SK-N-MC (cell line): ENCODE results near the gene ABLIM2.

Source experiments
- DNase-seq: peaks from one replicate; pipeline ENCODE4 v3.0.0-alpha.2; 2011; ENCODE audit warnings: low read depth, low spot score
- H3K27ac ChIP-seq: fragments of 200-600 bp; sonication (generic); 2 replicates; pipeline ENCODE4 v1.5.1; 2016; ENCODE audit warnings: mixed run types
- H3K36me3 ChIP-seq: fragments of 200-600 bp; sonication (generic); 2 replicates; pipeline ENCODE4 v1.6.1; 2017; ENCODE audit warnings: antibody characterized with exemption, low read length, mixed read lengths; ENCODE audit not compliant: insufficient read depth
- H3K4me3 ChIP-seq: fragments of 200-600 bp; sonication (generic); 2 replicates; pipeline ENCODE4 v1.5.1; 2016
- H3K9ac ChIP-seq: fragments of 200-600 bp; sonication (generic); 2 replicates; pipeline ENCODE4 v1.8.0; 2017; ENCODE audit warnings: mixed run types, mixed read lengths; ENCODE audit not compliant: insufficient read length
- H3K9me3 ChIP-seq: fragments of 200-600 bp; sonication (generic); 2 replicates; pipeline ENCODE4 v1.6.1; 2017; ENCODE audit warnings: low read depth, mild to moderate bottlenecking, antibody characterized with exemption, low read length, moderate library complexity, mixed read lengths
- EZH2 ChIP-seq: fragments of 200-600 bp; sonication (generic); IDR thresholded peaks from one replicate; pipeline ENCODE4 v1.6.1; 2017; ENCODE audit warnings: antibody characterized with exemption
- FOXP2 ChIP-seq: optimal IDR thresholded peaks from 2 replicates; pipeline ENCODE3; 2011; ENCODE audit warnings: mild to moderate bottlenecking, moderate library complexity; ENCODE audit not compliant: insufficient read depth; ENCODE audit errors: extremely low read length, control extremely low read depth
- POLR2AphosphoS5 ChIP-seq: IDR thresholded peaks from 2 replicates; pipeline ENCODE4 v1.6.1; 2012; ENCODE audit warnings: mild to moderate bottlenecking, low read depth, low read length, borderline replicate concordance

The ABLIM2 gene

DNA sequence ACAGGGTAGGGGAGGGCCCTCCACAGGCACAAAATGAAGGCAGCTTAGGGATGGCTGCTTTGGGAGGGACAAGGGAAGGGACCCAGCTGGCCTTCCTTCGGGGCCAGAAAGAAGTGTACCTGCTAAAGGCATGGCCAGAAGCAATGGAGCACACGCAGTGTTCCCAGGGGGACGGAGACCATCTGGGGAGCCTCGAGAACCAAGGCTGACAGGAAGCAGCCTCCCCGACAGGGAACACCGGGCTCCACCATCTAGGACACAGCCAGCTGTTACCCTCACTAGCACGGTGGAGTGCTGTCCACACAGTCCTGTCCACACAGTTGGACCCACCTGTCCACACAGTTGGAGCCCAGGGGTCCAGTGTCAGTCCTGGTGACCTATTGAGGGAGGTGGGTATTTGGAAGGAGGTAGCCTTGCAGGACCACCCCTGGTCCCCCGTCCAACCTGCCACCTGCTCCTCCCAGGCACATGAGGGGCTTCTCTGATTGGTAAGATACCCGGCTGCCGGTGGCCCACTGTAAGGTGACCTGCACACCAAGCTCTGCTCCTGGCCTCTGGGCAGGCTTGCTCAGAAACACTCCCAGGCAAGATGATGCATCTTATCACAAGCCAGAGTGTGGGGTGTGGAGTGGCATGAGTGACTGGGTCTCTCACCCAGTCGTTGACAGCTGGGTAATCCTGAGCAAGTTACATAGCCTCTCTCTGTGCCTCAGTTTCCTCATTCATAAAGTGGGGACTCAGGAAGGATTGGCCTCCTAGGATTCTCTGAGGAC lies 198.4 kb downstream of the ABLIM2 start:
- Histone ChIP-seq H3K4me3 (no peak overlapping the region), H3K36me3 (no peaks in the 10 kb centered on the region), H3K9ac (no peak overlapping the region), H3K9me3 (no peaks in the 10 kb centered on the region), H3K27ac (no peak overlapping the region)
- no peak for TF ChIP-seq FOXP2
- no peak for DNase-seq

GRCh38 chr4:7959078-7959477 lies 199.5 kb downstream of the ABLIM2 start:
- no peaks in the 10 kb centered on the region for H3K9me3 ChIP-seq
- H3K36me3 ChIP-seq: no peaks in the 10 kb centered on the region
- no peak overlapping the region for H3K4me3 ChIP-seq
- no peak overlapping the region for H3K9ac ChIP-seq
- DNase-seq: no peak
- no peak for TF ChIP-seq EZH2
- TF ChIP-seq POLR2AphosphoS5: no peak
- TF ChIP-seq FOXP2: no peak
- no peak overlapping the region for H3K27ac ChIP-seq

DNA sequence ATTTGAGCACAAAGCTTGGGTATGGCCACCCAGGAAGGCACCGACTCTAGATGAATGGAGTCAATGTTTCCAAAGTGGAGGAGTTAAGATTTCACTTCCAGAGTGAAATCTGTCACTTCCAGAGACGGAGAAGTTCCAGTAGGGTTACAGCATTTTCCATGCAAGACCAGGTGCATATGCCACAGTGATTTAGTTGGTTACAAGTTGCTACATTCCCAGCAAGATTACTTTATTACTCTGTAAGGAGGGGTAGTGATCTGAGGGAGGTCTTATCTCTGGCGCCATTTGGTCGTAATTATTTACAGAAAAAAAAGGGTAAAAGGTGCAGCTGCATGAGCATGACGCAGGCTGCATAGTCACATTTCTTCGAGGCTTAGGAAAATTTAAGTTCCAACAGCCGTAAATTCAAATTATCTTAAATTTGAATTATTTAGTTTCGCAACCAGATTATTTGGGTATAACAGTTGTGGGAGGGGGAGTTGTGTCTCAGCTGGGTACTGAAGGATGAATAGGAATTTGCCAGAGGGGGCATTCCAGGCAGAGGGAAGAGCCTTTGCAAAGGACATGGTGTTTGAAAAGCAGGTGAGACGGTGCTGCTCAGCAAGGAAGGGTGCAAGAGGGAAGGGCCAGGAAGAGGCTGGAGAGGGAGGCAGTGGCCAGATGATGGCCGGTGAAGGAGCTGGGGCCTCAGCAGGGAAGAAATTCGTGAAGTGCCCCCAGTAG lies 201.5 kb downstream of the ABLIM2 start:
- Histone ChIP-seq H3K27ac (no peak overlapping the region), H3K36me3 (no peaks in the 10 kb centered on the region), H3K9ac (no peak overlapping the region), H3K4me3 (no peak overlapping the region), H3K9me3 (no peaks in the 10 kb centered on the region)
- TF ChIP-seq EZH2: no peak
- TF ChIP-seq FOXP2: no peak
- TF ChIP-seq POLR2AphosphoS5: no peak
- no peak for DNase-seq

- Histone ChIP-seq H3K9me3 (no peaks in the 10 kb centered on the region), H3K4me3 (no peak overlapping the region), H3K27ac (no peak overlapping the region), H3K9ac (no peak overlapping the region), H3K36me3 (no peaks in the 10 kb centered on the region)
- no peak for DNase-seq
- TF ChIP-seq EZH2 (no peak), POLR2AphosphoS5 (no peak), FOXP2 (no peak)
Observed at GRCh38 chr4:7956270-7956808, 202.3 kb downstream of the ABLIM2 start.

- Histone ChIP-seq H3K4me3 (no peak overlapping the region), H3K36me3 (no peaks in the 10 kb centered on the region), H3K9ac (no peak overlapping the region), H3K27ac (no peak overlapping the region), H3K9me3 (no peaks in the 10 kb centered on the region)
- TF ChIP-seq EZH2: no peak
- no peak for TF ChIP-seq POLR2AphosphoS5
- no peak for TF ChIP-seq FOXP2
- DNase-seq: no peak
Observed at GRCh38 chr4:7955393-7955792, 203.2 kb downstream of the ABLIM2 start.

DNA sequence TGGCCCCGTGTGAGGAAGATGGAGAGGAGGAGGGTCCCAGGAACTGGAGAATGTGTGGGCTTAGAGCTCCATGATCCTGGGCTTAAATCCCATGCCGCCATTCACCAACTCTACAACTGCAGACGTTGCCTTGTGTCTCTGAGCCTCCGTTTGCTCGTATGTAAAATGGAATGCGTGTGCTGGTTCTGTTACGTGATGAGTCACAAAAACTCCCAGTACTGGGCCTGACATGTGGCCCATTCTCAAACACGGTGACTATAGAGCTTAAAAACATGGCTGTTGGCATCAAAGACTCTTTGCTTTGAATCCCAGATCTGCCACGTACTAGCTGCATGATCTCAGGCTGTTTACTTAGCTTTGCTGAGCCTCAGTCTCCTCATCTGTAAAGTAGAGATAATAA lies 206.0 kb downstream of the ABLIM2 start:
- TF ChIP-seq POLR2AphosphoS5 (no peak), FOXP2 (no peak), EZH2 (no peak)
- H3K9ac ChIP-seq: no peak overlapping the region
- no peak overlapping the region for H3K27ac ChIP-seq
- DNase-seq: no peak
- H3K9me3 ChIP-seq: no peaks in the 10 kb centered on the region
- no peaks in the 10 kb centered on the region for H3K36me3 ChIP-seq
- H3K4me3 ChIP-seq: no peak overlapping the region

DNA sequence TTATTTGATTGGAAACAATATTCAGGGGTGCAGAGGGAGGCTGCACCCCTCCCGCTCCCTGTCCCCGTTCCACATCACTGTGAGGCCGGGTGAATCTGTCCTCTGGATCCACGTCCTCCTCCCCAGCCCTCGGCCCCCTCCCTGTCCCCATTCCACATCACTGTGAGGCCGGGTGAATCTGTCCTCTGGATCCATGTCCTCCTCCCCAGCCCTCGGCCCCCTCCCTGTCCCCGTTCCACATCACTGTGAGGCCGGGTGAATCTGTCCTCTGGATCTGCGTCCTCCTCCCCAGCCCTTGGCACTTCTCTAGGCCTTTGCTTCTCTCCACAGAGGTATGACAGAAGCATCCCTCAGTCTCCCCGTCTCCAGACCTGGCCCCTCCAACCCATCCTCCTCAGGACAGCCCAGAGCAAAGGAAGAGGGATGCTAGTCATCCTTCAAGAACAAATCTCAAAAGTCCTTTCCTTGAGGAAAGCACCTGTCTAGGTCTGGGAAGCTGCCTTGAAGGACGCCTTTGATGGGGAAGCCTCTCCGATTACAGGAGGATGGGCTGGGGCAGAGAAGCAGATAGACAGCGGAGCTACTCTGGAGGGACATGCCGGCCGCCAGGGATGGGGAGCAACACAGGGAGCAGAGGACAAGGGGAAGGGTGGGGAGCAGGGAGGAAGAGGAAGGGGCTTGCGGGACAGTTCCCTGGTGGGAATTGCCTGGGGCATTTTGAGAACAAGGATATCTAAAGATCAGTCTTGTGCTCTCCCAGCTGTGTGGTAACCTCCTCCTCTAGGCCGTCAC lies 208.1 kb downstream of the ABLIM2 start:
- TF ChIP-seq EZH2: no peak
- no peak for TF ChIP-seq FOXP2
- TF ChIP-seq POLR2AphosphoS5: no peak
- no peak overlapping the region for H3K9ac ChIP-seq
- no peaks in the 10 kb centered on the region for H3K9me3 ChIP-seq
- H3K4me3 ChIP-seq: no peak overlapping the region
- no peaks in the 10 kb centered on the region for H3K36me3 ChIP-seq
- DNase-seq: no peak
- H3K27ac ChIP-seq: no peak overlapping the region

DNA sequence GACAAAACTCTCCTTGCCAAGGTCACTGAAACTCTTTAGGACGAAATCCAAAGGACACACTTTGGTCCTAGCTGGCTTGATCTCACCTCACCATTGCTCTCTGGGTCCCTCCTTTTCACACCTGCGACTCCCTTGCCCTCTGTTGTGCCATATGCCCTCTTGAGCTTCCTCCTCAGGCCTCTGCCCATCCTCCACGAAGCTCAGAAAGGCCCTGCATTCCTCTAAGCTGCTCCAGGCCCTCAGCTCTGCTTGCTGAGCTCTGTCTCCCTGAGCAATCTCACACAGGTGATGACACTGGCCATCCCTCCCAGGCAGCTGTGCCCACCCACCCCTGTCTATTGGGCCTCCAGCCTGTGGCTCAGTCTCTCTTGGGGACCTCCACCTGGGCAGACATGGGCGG lies 208.9 kb downstream of the ABLIM2 start:
- no peak overlapping the region for H3K27ac ChIP-seq

More for the DNA sequence above, 208.9 kb downstream of the ABLIM2 start:
- no peak overlapping the region for H3K4me3 ChIP-seq
- DNase-seq: no peak
- H3K9ac ChIP-seq: no peak overlapping the region
- TF ChIP-seq EZH2 (no peak), FOXP2 (no peak), POLR2AphosphoS5 (no peak)
- no peaks in the 10 kb centered on the region for H3K9me3 ChIP-seq
- no peaks in the 10 kb centered on the region for H3K36me3 ChIP-seq
